Neural crest cell (in vitro differentiated cells): ENCODE results near the gene ATP13A5. TPM values are rescaled to one million over a fixed set of nuclear protein-coding genes. Genes with fewer than 3 reads are reported as not detected.

Source experiments
- DNase-seq: peaks from one replicate; pipeline ENCODE4 v3.0.0; 2021; ENCODE audit warnings: low read depth, mixed read lengths, low spot score
- H3K27ac Mint-ChIP-seq: one replicate; pipeline ENCODE4 v1.8.0; 2021; ENCODE audit warnings: mild to moderate bottlenecking, mixed read lengths; ENCODE audit not compliant: unreplicated experiment
- H3K27me3 Mint-ChIP-seq: 2 replicates; pipeline ENCODE4 v1.8.0; 2021; ENCODE audit warnings: low read depth, mild to moderate bottlenecking, mixed read lengths
- H3K36me3 Mint-ChIP-seq: 2 replicates; pipeline ENCODE4 v1.8.0; 2021; ENCODE audit warnings: low read depth, mild to moderate bottlenecking, mixed read lengths
- H3K4me1 Mint-ChIP-seq: 2 replicates; pipeline ENCODE4 v1.8.0; 2021; ENCODE audit warnings: mixed read lengths
- H3K4me3 Mint-ChIP-seq: one replicate; pipeline ENCODE4 v1.8.0; 2021; ENCODE audit warnings: mild to moderate bottlenecking, mixed read lengths
- H3K9me3 Mint-ChIP-seq: 2 replicates; pipeline ENCODE4 v1.8.0; 2021; ENCODE audit warnings: mixed read lengths
- total RNA-seq: library from RNA; stranded (reverse); gene quantifications from 2 replicates; pipeline ENCODE4 v1.2.1, GENCODE V29; 2021
- TF ChIP-seq, protein P1 (sequence below): fragments of 200-600 bp; sonication (generic); conservative IDR thresholded peaks from 2 replicates; pipeline ENCODE4 v1.5.0; 2021; ENCODE audit warnings: antibody characterized with exemption, mild to moderate bottlenecking

The ATP13A5 gene
- total RNA-seq, 1 donor from 2014 or later = not detected

GRCh38 chr3:193367868-193368267 is 10.7 kb downstream of the ATP13A5 start:
- Mint-ChIP-seq H3K27me3 (no peaks in the 10 kb centered on the region), H3K4me3 (no peak overlapping the region), H3K4me1 (no peaks in the 10 kb centered on the region), H3K9me3 (no peaks in the 10 kb centered on the region), H3K36me3 (no peaks in the 10 kb centered on the region), H3K27ac (no peak overlapping the region)
- TF ChIP-seq, protein P1, sequence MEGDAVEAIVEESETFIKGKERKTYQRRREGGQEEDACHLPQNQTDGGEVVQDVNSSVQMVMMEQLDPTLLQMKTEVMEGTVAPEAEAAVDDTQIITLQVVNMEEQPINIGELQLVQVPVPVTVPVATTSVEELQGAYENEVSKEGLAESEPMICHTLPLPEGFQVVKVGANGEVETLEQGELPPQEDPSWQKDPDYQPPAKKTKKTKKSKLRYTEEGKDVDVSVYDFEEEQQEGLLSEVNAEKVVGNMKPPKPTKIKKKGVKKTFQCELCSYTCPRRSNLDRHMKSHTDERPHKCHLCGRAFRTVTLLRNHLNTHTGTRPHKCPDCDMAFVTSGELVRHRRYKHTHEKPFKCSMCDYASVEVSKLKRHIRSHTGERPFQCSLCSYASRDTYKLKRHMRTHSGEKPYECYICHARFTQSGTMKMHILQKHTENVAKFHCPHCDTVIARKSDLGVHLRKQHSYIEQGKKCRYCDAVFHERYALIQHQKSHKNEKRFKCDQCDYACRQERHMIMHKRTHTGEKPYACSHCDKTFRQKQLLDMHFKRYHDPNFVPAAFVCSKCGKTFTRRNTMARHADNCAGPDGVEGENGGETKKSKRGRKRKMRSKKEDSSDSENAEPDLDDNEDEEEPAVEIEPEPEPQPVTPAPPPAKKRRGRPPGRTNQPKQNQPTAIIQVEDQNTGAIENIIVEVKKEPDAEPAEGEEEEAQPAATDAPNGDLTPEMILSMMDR = no peak
- DNase-seq = no peak

GRCh38 chr3:193357291-193357690 is 21.3 kb downstream of the ATP13A5 start:
- no peak overlapping the region for H3K27ac Mint-ChIP-seq
- no peaks in the 10 kb centered on the region for H3K4me1 Mint-ChIP-seq
- H3K4me3 Mint-ChIP-seq = no peak overlapping the region

DNA sequence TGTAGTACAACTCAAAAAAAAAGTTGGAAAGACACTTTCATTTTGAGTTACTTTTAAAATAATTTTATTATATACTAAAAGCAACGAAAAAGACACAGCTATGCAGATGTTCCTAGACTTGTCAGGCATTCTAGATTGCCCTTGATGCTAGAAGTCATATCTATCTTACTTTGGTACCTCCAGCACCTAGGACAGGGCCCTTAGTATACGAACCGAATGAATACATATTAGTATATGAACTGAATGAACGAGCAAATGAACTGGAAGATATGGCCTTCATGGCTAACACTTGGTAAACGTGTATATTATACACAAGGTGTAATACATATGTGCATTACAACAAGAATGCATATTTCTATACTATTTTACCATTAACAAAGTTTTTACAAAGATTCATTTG is 24.1 kb downstream of the ATP13A5 start:
- no peaks in the 10 kb centered on the region for H3K4me1 Mint-ChIP-seq

More at GRCh38 chr3:193357291-193357690, 21.3 kb downstream of the ATP13A5 start:
- Mint-ChIP-seq H3K27me3 (peaks cover 2% of the 10 kb centered on the region), H3K9me3 (peaks cover 5% of the 10 kb centered on the region), H3K36me3 (peaks cover 4% of the 10 kb centered on the region)
- DNase-seq = no peak
- TF ChIP-seq, protein P1 = no peak

DNA sequence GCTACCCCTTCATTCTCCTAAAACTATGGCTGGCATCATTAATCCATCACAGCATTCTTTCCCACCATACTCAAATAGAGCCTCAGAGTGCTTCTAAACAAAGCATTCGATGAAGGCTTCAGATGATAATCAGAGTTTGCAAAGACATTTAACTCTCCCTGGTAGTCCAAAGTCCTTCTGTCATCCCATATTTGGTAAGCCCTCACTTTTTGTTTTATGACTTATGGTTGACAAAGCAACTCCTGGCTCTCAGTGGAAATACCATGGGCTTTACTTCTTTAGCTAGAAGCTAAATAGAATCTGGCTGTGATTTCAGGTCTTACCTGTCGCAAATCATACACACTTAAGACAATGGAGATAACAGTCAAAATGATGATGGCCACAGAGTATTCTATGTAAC is 27.8 kb downstream of the ATP13A5 start:
- Mint-ChIP-seq H3K9me3 (peaks cover 5% of the 10 kb centered on the region), H3K36me3 (peaks cover 4% of the 10 kb centered on the region), H3K4me3 (no peak overlapping the region), H3K27me3 (no peaks in the 10 kb centered on the region), H3K4me1 (peaks cover 22% of the 10 kb centered on the region), H3K27ac (no peak overlapping the region)
- DNase-seq = no peak
- TF ChIP-seq, protein P1 = no peak

More for the DNA sequence above, 24.1 kb downstream of the ATP13A5 start:
- H3K27me3 Mint-ChIP-seq = peaks cover 2% of the 10 kb centered on the region
- peaks cover 5% of the 10 kb centered on the region for H3K9me3 Mint-ChIP-seq
- DNase-seq = no peak
- no peak overlapping the region for H3K27ac Mint-ChIP-seq
- TF ChIP-seq, protein P1 = no peak
- peaks cover 4% of the 10 kb centered on the region for H3K36me3 Mint-ChIP-seq
- H3K4me3 Mint-ChIP-seq = no peak overlapping the region

DNA sequence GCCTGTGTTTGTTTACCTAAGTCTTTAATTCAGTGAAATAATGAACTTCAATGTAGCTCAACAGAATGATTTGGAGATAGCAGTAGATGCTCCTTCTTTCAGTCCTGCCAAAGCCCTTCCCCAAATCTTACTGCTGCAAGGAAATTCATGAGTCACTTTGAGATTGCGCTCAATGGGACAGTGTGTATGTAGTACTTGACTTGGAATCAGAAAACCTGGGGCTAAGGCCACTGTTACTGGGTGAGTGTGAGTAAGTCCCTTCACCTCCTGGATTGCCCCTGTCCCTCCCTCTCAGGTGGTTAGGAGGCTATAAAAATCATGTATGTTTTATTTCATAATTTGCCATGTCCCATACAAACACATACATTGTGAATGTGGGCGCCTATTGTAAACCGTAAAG is 29.9 kb downstream of the ATP13A5 start:
- H3K4me3 Mint-ChIP-seq = no peak overlapping the region
- no peak overlapping the region for H3K27ac Mint-ChIP-seq
- H3K9me3 Mint-ChIP-seq = peaks cover 3% of the 10 kb centered on the region
- no peaks in the 10 kb centered on the region for H3K27me3 Mint-ChIP-seq
- peaks cover 4% of the 10 kb centered on the region for H3K36me3 Mint-ChIP-seq
- TF ChIP-seq, protein P1 = no peak
- no peak for DNase-seq
- peaks cover 42% of the 10 kb centered on the region for H3K4me1 Mint-ChIP-seq
